ENCODE measurements around the gene APLF.
"Not testable (repeated sequence)": the region's sequence is repeated elsewhere in the genome, so short reads cannot be mapped to it uniquely, and the experiment has no call there.

The APLF gene

GRCh38 chr2:68529651-68530050 is 62.3 kb downstream of the APLF start:
- not testable (repeated sequence) for DNase-seq (ENCODE audit: low read depth)

GRCh38 chr2:68536000-68536399 is 68.6 kb downstream of the APLF start:
- no peak for DNase-seq (ENCODE audit: low read depth)

GRCh38 chr2:68537011-68537410 is 69.6 kb downstream of the APLF start:
- DNase-seq (ENCODE audit: low read depth), result no peak

- peak; percentile 34 for DNase-seq (ENCODE audit: low read depth)
These were observed 70.4 kb downstream of the APLF start for GRCh38 chr2:68537809-68538208.

- no peak for DNase-seq (ENCODE audit: low read depth)
These were observed 77.4 kb downstream of the APLF start for GRCh38 chr2:68544811-68545210.

GRCh38 chr2:68548396-68548795 is 81.0 kb downstream of the APLF start:
- DNase-seq (ENCODE audit: low read depth), result peak; percentile 1

- DNase-seq (ENCODE audit: low read depth), result no peak
These were observed 85.7 kb downstream of the APLF start for GRCh38 chr2:68553098-68553497.

GRCh38 chr2:68555425-68556206 is 88.2 kb downstream of the APLF start:
- not testable (repeated sequence) for DNase-seq (ENCODE audit: low read depth)

- no peak for DNase-seq (ENCODE audit: low read depth)
These were observed 89.0 kb downstream of the APLF start for GRCh38 chr2:68556381-68556780.

GRCh38 chr2:68558576-68558975 is 91.2 kb downstream of the APLF start:
- DNase-seq (ENCODE audit: low read depth), result no peak

- no peak for DNase-seq (ENCODE audit: low read depth)
These were observed 92.3 kb downstream of the APLF start for GRCh38 chr2:68559692-68560091.

GRCh38 chr2:68560545-68560944 is 93.2 kb downstream of the APLF start:
- no peak for DNase-seq (ENCODE audit: low read depth)

- no peak for DNase-seq (ENCODE audit: low read depth)
These were observed 94.0 kb downstream of the APLF start for GRCh38 chr2:68561372-68561771.

- no peak for DNase-seq (ENCODE audit: low read depth)
These were observed 95.5 kb downstream of the APLF start for GRCh38 chr2:68562934-68563333.

GRCh38 chr2:68564426-68564825 is 97.0 kb downstream of the APLF start:
- DNase-seq (ENCODE audit: low read depth), result no peak

- DNase-seq (ENCODE audit: low read depth), result no peak
These were observed 97.9 kb downstream of the APLF start for GRCh38 chr2:68565273-68565672.

- DNase-seq (ENCODE audit: low read depth), result no peak
These were observed 98.5 kb downstream of the APLF start for GRCh38 chr2:68565858-68566257.

GRCh38 chr2:68566362-68566761 is 99.0 kb downstream of the APLF start:
- no peak for DNase-seq (ENCODE audit: low read depth)

GRCh38 chr2:68568116-68568515 is 100.7 kb downstream of the APLF start:
- no peak for DNase-seq (ENCODE audit: low read depth)

GRCh38 chr2:68569604-68570003 is 102.2 kb downstream of the APLF start:
- DNase-seq (ENCODE audit: low read depth), result peak; percentile 3

GRCh38 chr2:68570434-68570833 is 103.0 kb downstream of the APLF start:
- DNase-seq (ENCODE audit: low read depth), result not testable (repeated sequence)

GRCh38 chr2:68574202-68574791 is 106.9 kb downstream of the APLF start:
- no peak for DNase-seq (ENCODE audit: low read depth)

- DNase-seq (ENCODE audit: low read depth), result no peak
These were observed 109.8 kb downstream of the APLF start for GRCh38 chr2:68577183-68577582.

GRCh38 chr2:68579689-68580088 is 112.3 kb downstream of the APLF start:
- no peak for DNase-seq (ENCODE audit: low read depth)
